Right lobe of liver (tissue), 4 donors: ENCODE results near the gene OR6J1.

Experiments
- POLR2A ChIP-seq: fragments of 450-650 bp; IDR thresholded peaks from one replicate; pipeline ENCODE4 v1.6.1; 2017; ENCODE audit warnings: antibody characterized with exemption, mild to moderate bottlenecking
- TF ChIP-seq, protein P1 (sequence below), 4 donors: fragments of 200-600 bp in 3 of 4; fragments of 450-650 bp in 1 of 4; IDR thresholded peaks; one replicate each; pipeline versions ENCODE4 v1.5.1 to v1.8.0; 2016 to 2022; ENCODE audit warnings: antibody characterized with exemption in 4 of 4, mild to moderate bottlenecking in 2 of 4
- donor health status: DM: no; HTN: no; CAD: no.
- donor health status: DM: no; HTN: no; CAD: no.
- donor health status: DM: no; HTN: yes; CAD: no.

DNA sequence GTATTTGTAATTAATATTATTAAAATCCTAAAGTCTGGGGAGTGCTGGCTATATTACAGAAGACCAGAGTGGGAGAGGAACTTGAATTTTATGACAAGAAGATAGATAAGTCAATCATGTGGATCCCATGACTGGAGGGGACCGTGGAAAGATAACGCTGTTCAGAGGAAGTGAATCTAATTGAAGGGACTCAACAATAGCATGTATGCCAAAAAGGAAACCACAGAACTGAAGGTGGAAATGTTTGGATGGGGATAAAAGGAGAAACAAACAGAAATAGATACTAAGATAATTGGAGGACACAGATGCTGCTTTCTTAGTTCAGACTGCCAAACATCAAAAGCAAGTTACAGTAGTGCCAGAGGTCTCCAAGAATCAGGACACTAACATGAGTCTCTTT is 21.1 kb downstream of the OR6J1 start:
- TF ChIP-seq, protein P1, sequence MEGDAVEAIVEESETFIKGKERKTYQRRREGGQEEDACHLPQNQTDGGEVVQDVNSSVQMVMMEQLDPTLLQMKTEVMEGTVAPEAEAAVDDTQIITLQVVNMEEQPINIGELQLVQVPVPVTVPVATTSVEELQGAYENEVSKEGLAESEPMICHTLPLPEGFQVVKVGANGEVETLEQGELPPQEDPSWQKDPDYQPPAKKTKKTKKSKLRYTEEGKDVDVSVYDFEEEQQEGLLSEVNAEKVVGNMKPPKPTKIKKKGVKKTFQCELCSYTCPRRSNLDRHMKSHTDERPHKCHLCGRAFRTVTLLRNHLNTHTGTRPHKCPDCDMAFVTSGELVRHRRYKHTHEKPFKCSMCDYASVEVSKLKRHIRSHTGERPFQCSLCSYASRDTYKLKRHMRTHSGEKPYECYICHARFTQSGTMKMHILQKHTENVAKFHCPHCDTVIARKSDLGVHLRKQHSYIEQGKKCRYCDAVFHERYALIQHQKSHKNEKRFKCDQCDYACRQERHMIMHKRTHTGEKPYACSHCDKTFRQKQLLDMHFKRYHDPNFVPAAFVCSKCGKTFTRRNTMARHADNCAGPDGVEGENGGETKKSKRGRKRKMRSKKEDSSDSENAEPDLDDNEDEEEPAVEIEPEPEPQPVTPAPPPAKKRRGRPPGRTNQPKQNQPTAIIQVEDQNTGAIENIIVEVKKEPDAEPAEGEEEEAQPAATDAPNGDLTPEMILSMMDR (IDR thresholded peaks at IDR 0.05), result no peak
- no peak for TF ChIP-seq POLR2A
